Keratinocyte (primary cell): ENCODE measurements around the gene LYSMD2. TPM values are rescaled to one million over a fixed set of nuclear protein-coding genes. Genes with fewer than 3 reads are reported as not detected.

Experiments
- DNase-seq: peaks from one replicate; pipeline ENCODE4 v3.0.0-alpha.2; 2011; ENCODE audit warnings: low read depth, missing footprints, low spot score
- FAIRE-seq: peaks from 2 replicates; lab custom pipeline; 2011; peaks lifted over from hg19 to GRCh38; lab: Jason Lieb, UNC
- H2AFZ ChIP-seq: 2 replicates; pipeline ENCODE4 v1.6.0; 2012; ENCODE audit warnings: low read length, control low read depth, inconsistent platforms; ENCODE audit not compliant: control insufficient read depth
- H3K27ac ChIP-seq: 2 replicates; pipeline ENCODE4 v1.5.1; 2011; ENCODE audit warnings: low read length; ENCODE audit not compliant: control insufficient read depth, insufficient read depth
- H3K27me3 ChIP-seq: 3 replicates; pipeline ENCODE4 v1.6.0; 2011; ENCODE audit warnings: low read length; ENCODE audit not compliant: control insufficient read depth, insufficient read depth; ENCODE audit errors: extremely low read depth
- H3K36me3 ChIP-seq, 2 experiments: 2 replicates in 1 of 2; 3 replicates in 1 of 2; pipeline ENCODE4 v1.5.1; 2011; ENCODE audit warnings: low read length in 2 of 2, mild to moderate bottlenecking in 1 of 2; ENCODE audit not compliant: control insufficient read depth in 2 of 2, insufficient read depth in 2 of 2; ENCODE audit errors: extremely low read depth in 1 of 2
- H3K4me1 ChIP-seq: 3 replicates; pipeline ENCODE4 v1.5.1; 2011; ENCODE audit warnings: low read length; ENCODE audit not compliant: control insufficient read depth, insufficient read depth; ENCODE audit errors: extremely low read depth
- H3K4me2 ChIP-seq: 3 replicates; pipeline ENCODE4 v1.6.0; 2011; ENCODE audit warnings: low read depth, low read length; ENCODE audit not compliant: control insufficient read depth, insufficient read depth; ENCODE audit errors: extremely low read depth
- H3K4me3 ChIP-seq, 3 experiments: fragments of 200-600 bp in 1 of 3; sonication (generic) in 1 of 3; 2 replicates in 2 of 3; 3 replicates in 1 of 3; pipeline ENCODE4 v1.5.1; 2011 to 2016; ENCODE audit warnings: low read length in 3 of 3, mild to moderate bottlenecking in 3 of 3, control low read depth in 2 of 3, inconsistent platforms in 1 of 3, low read depth in 1 of 3, mixed read lengths in 1 of 3, mixed run types in 1 of 3, moderate library complexity in 1 of 3; ENCODE audit not compliant: control insufficient read depth in 2 of 3, insufficient read depth in 2 of 3; ENCODE audit errors: extremely low read depth in 1 of 3
- H3K79me2 ChIP-seq: 2 replicates; pipeline ENCODE4 v1.6.0; 2012; ENCODE audit warnings: low read length; ENCODE audit not compliant: control insufficient read depth, insufficient read depth
- H3K9ac ChIP-seq: 3 replicates; pipeline ENCODE4 v1.6.0; 2011; ENCODE audit warnings: low read length; ENCODE audit not compliant: control insufficient read depth, insufficient read depth; ENCODE audit errors: extremely low read depth
- H3K9me1 ChIP-seq: 3 replicates; pipeline ENCODE4 v1.6.0; 2011; ENCODE audit warnings: low read length; ENCODE audit not compliant: control insufficient read depth, insufficient read depth; ENCODE audit errors: extremely low read depth
- H3K9me3 ChIP-seq: 2 replicates; pipeline ENCODE4 v1.5.1; 2012; ENCODE audit warnings: low read depth, low read length; ENCODE audit not compliant: control insufficient read depth
- H4K20me1 ChIP-seq: 3 replicates; pipeline ENCODE4 v1.6.0; 2011; ENCODE audit warnings: low read length; ENCODE audit not compliant: control insufficient read depth, insufficient read depth; ENCODE audit errors: extremely low read depth
- EZH2 ChIP-seq: IDR thresholded peaks from one replicate; pipeline ENCODE4 v1.6.1; 2012; ENCODE audit warnings: inconsistent platforms, mild to moderate bottlenecking, low read length, moderate library complexity
- dilution Hi-C: fragments of 300-500 bp; cut with MboI; formaldehyde crosslinking; loops from one replicate; pipeline ENCODE4 v1.7.0; 2020; ENCODE audit warnings: low sequenced_read_pairs; ENCODE audit not compliant: extremely low pct_ligation_motif_present
- polyA plus RNA-seq, 5 experiments: library from polyadenylated mRNA; depleted of rRNA in 3 of 5; stranded (reverse) in 3 of 5; stranded (forward) in 1 of 5; unstranded in 1 of 5; fragments of >200 nt; gene quantifications; 1 replicate in 1 of 5; 2 replicates in 3 of 5; 3 replicates in 1 of 5; pipeline versions ENCODE4 v1.2.1 to v1.2.3, GENCODE V29; 2011 to 2012; ENCODE audit warnings: missing spikeins in 2 of 5, low read depth in 1 of 5, low replicate concordance in 1 of 5
- TF ChIP-seq, protein P1 (sequence below), 3 experiments: IDR thresholded peaks in 1 of 3; conservative IDR thresholded peaks in 1 of 3; optimal IDR thresholded peaks in 1 of 3; 2 replicates in 2 of 3; 3 replicates in 1 of 3; pipeline versions ENCODE3 to v1.5.1; 2011; ENCODE audit warnings: low read length in 3 of 3, mild to moderate bottlenecking in 3 of 3, moderate library complexity in 2 of 3, control low read depth in 1 of 3, inconsistent platforms in 1 of 3; ENCODE audit not compliant: insufficient read depth in 2 of 3; ENCODE audit errors: extremely low read depth in 1 of 3

The LYSMD2 gene
- polyA plus RNA-seq, 1 donor (not counting 4 experiments of a cell fraction or from before 2014, with no cell fraction given): 12.7 TPM

DNA sequence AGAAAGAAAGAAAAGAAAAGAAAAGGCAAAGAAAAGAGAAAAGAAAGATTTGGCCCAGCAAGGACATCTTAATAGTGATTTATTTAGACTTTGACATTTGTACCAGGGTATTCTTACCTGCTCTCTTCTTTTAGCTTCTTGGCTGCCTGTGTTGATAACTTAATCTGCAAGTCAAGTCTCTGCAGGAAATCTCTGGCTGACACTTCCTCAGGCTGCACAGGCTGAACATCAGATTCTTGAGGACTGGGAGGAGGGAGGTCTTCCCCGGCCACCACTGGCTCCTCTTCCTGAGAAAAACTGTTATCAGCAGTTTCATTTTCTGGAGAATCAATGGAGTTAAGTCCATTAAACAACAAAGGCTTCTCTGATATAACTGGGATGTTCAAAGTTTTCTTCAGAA lies 12.8 kb downstream of the LYSMD2 start:
- Histone ChIP-seq H3K79me2 (no peaks in the 10 kb centered on the region), H3K4me2 (no peak overlapping the region), H3K27me3 (no peaks in the 10 kb centered on the region), H3K9ac (no peak overlapping the region), H3K4me1 (peaks cover 18% of the 10 kb centered on the region), H3K27ac (no peak overlapping the region), H2AFZ (no peak overlapping the region), H4K20me1 (no peaks in the 10 kb centered on the region), H3K9me3 (no peaks in the 10 kb centered on the region), H3K36me3 (no peaks in the 10 kb centered on the region), H3K9me1 (peaks cover 3% of the 10 kb centered on the region), H3K4me3 (no peak overlapping the region)
- dilution Hi-C loops: no loop called here
- TF ChIP-seq, protein P1, sequence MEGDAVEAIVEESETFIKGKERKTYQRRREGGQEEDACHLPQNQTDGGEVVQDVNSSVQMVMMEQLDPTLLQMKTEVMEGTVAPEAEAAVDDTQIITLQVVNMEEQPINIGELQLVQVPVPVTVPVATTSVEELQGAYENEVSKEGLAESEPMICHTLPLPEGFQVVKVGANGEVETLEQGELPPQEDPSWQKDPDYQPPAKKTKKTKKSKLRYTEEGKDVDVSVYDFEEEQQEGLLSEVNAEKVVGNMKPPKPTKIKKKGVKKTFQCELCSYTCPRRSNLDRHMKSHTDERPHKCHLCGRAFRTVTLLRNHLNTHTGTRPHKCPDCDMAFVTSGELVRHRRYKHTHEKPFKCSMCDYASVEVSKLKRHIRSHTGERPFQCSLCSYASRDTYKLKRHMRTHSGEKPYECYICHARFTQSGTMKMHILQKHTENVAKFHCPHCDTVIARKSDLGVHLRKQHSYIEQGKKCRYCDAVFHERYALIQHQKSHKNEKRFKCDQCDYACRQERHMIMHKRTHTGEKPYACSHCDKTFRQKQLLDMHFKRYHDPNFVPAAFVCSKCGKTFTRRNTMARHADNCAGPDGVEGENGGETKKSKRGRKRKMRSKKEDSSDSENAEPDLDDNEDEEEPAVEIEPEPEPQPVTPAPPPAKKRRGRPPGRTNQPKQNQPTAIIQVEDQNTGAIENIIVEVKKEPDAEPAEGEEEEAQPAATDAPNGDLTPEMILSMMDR (optimal IDR thresholded peaks at IDR 0.05 in 1 of 3, IDR thresholded peaks at IDR 0.05 in 1 of 3, conservative IDR thresholded peaks at IDR 0.05 in 1 of 3; ENCODE audit: extremely low read depth in 1 of 3, insufficient read depth in 2 of 3, low read length in 3 of 3): no peak
- TF ChIP-seq EZH2: no peak
- no peak for FAIRE-seq
- no peak for DNase-seq

DNA sequence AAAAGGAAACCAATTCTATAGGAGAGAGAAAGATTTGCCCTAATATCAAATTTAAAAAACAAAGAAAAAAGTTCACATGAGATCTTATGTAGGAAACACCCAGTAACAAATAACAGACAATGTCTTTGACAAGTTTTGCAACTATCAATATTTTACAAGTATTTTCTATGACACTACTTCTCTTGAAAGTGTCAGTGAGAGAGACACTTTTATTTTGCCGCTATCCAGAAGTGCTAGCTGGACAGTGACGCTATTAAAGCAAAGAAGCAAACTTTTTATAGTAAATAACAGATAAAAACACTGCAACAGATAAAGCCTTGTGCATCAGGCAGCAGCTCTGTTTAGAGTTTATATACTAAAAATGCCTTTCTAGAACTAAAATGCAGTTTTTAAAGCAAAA lies 13.3 kb downstream of the LYSMD2 start:
- dilution Hi-C loops: no loop called here
- H3K4me1 ChIP-seq: peaks cover 18% of the 10 kb centered on the region

More for the DNA sequence above, 13.3 kb downstream of the LYSMD2 start:
- Histone ChIP-seq H3K27me3 (no peaks in the 10 kb centered on the region), H4K20me1 (no peaks in the 10 kb centered on the region), H2AFZ (no peak overlapping the region), H3K9ac (no peak overlapping the region), H3K36me3 (no peaks in the 10 kb centered on the region), H3K79me2 (no peaks in the 10 kb centered on the region), H3K4me3 (no peak overlapping the region), H3K9me1 (peaks cover 3% of the 10 kb centered on the region), H3K9me3 (no peaks in the 10 kb centered on the region), H3K4me2 (no peak overlapping the region), H3K27ac (no peak overlapping the region)
- no peak for DNase-seq
- FAIRE-seq: no peak
- no peak for TF ChIP-seq EZH2
- TF ChIP-seq, protein P1 (optimal IDR thresholded peaks at IDR 0.05 in 1 of 3, IDR thresholded peaks at IDR 0.05 in 1 of 3, conservative IDR thresholded peaks at IDR 0.05 in 1 of 3; ENCODE audit: extremely low read depth in 1 of 3, insufficient read depth in 2 of 3, low read length in 3 of 3): no peak
